Adipose tissue (tissue), 3 donors: ENCODE data around the gene HOXA13. TPM values are rescaled to one million over a fixed set of nuclear protein-coding genes. Genes with fewer than 3 reads are reported as not detected.

Experiments used
- H3K27ac ChIP-seq: one replicate; pipeline ENCODE4 v1.5.1; 2013; ENCODE audit warnings: low read depth, low read length
- WGBS, 3 donors: extraction: QIAGEN DNeasy Blood & Tissue Kit; methylation state at CpG; one replicate each; pipeline ENCODE4 v1.1.7; 2013; 5-methylcytosine and 5-hydroxymethylcytosine counted together
- polyA plus RNA-seq, 3 donors: library from polyadenylated mRNA; stranded (reverse); fragments of 200-250 nt; gene quantifications; one replicate each; pipeline ENCODE4 v1.2.3, GENCODE V29; 2013
- donor health status: healthy with polysubstance abuse.
- donor health status: Bipolar disorder and iron deficiency.
- donor health status: healthy.

HOXA13 gene
- under 1 TPM in 2 of 3 donors, not detected in 1; 0.03 to 0.37 TPM for polyA plus RNA-seq

- 1 to 2% (median 1%) methylated on average over 69 to 97 of the region's 99 CpGs for WGBS, 3 donors
- no peak within 1 kb of the TSS for H3K27ac ChIP-seq
Measured at GRCh38 chr7:27199849-27200760, at the start of gene HOXA13. Gene HOXA13 (minus strand): TSS chr7:27200091. CDS start chr7:27200077, 14 bp downstream.

GRCh38 chr7:27248911-27249723 is 49.2 kb upstream of the HOXA13 start:
- H3K27ac ChIP-seq = no peak overlapping the region
- WGBS, 3 donors = 13 to 27% (median 16%) methylated on average over 23 of the region's 23 CpGs

GRCh38 chr7:27248427-27248806 is 48.5 kb upstream of the HOXA13 start:
- 61 to 67% (median 63%) methylated on average over 3 of the region's 3 CpGs for WGBS, 3 donors

GRCh38 chr7:27247452-27248426 is 47.8 kb upstream of the HOXA13 start:
- H3K27ac ChIP-seq = no peak overlapping the region
- 37 to 47% (median 45%) methylated on average over 4 of the region's 4 CpGs for WGBS, 3 donors

More at GRCh38 chr7:27248427-27248806, 48.5 kb upstream of the HOXA13 start:
- no peak overlapping the region for H3K27ac ChIP-seq

- WGBS, 3 donors = 44 to 66% (median 56%) methylated on average over 7 of the region's 7 CpGs
- no peak overlapping the region for H3K27ac ChIP-seq
Measured at GRCh38 chr7:27247000-27247399, 47.1 kb upstream of the HOXA13 start.

GRCh38 chr7:27245798-27246691 is 46.2 kb upstream of the HOXA13 start:
- no peak overlapping the region for H3K27ac ChIP-seq
- WGBS, 3 donors = 3 to 5% (median 4%) methylated on average over 67 to 90 of the region's 90 CpGs

- 6 to 14% (median 11%) methylated on average over 36 to 37 of the region's 37 CpGs for WGBS, 3 donors
- H3K27ac ChIP-seq = no peak overlapping the region
Measured at GRCh38 chr7:27245124-27245797, 45.4 kb upstream of the HOXA13 start.

GRCh38 chr7:27244488-27245123 is 44.7 kb upstream of the HOXA13 start:
- 11 to 26% (median 16%) methylated on average over 17 to 18 of the region's 18 CpGs for WGBS, 3 donors
- H3K27ac ChIP-seq = no peak overlapping the region

- 4 to 13% (median 8%) methylated on average over 43 of the region's 43 CpGs for WGBS, 3 donors
- H3K27ac ChIP-seq = no peak overlapping the region
Measured at GRCh38 chr7:27243340-27244163, 43.7 kb upstream of the HOXA13 start.

GRCh38 chr7:27242555-27243339 is 42.9 kb upstream of the HOXA13 start, which contains the start of gene EVX1:
Gene EVX1 (plus strand): TSS chr7:27242802. CDS start chr7:27243031, 229 bp downstream.
- 2 to 4% (median 3%) methylated on average over 53 to 62 of the region's 62 CpGs for WGBS, 3 donors
- no peak within 1 kb of the TSS for H3K27ac ChIP-seq

GRCh38 chr7:27242154-27242553 is 42.3 kb upstream of the HOXA13 start:
- no peak overlapping the region for H3K27ac ChIP-seq
- 8 to 21% (median 19%) methylated on average over 14 of the region's 14 CpGs for WGBS, 3 donors

GRCh38 chr7:27241189-27242056 is 41.5 kb upstream of the HOXA13 start:
- WGBS, 3 donors = 15 to 28% (median 26%) methylated on average over 17 of the region's 17 CpGs
- no peak overlapping the region for H3K27ac ChIP-seq

- 8 to 12% (median 9%) methylated on average over 18 of the region's 18 CpGs for WGBS, 3 donors
- H3K27ac ChIP-seq = no peak overlapping the region
Measured at GRCh38 chr7:27240015-27240731, 40.3 kb upstream of the HOXA13 start.
